ENCODE measurements around the gene TRAPPC13.

Gene TRAPPC13

DNA sequence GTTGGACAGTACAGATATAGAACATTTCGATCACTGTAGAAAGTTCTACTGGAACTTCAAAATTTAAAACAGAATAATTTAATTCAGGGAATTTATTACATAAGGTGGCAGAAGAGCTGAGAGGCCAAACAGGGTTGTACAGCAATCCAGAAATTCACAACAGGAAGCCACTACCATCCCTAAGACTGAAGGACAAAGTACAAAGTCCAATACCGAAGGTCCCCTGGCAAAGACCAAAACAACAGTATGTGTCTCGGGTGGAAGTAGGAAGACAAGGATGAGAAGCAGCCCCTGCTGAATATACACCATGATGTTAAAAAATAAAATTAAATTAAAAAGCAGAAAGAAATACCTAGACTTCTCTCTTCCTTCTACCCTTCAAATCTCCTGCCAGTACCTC, 77.2 kb downstream of the TRAPPC13 start:
- Histone ChIP-seq H3K4me3 (ENCODE audit: insufficient read depth in 1 of 2, low read depth in 1 of 2, low read length in 2 of 2) (no peak overlapping the region), H3K9me3 (ENCODE audit: control insufficient read depth, low read length) (no peaks in the 10 kb centered on the region), H4K8ac (ENCODE audit: low read length) (no peak overlapping the region), H2AFZ (ENCODE audit: low read depth, low read length) (no peak overlapping the region), H3K18ac (ENCODE audit: low read depth in 1 of 2, low read length in 2 of 2) (no peak overlapping the region), H2BK120ac (ENCODE audit: low read depth, low read length) (no peak overlapping the region), H3K27ac (ENCODE audit: low read length, poor library complexity, severe bottlenecking) (no peak overlapping the region), H3K36me3 (ENCODE audit: control insufficient read depth in 1 of 2, insufficient read depth in 2 of 2, low read depth in 1 of 2, low read length in 2 of 2) (peaks cover 0 to 50% of the 10 kb centered on the region in 2 experiments), H2BK15ac (ENCODE audit: low read depth, poor library complexity, severe bottlenecking) (no peak overlapping the region), H2BK12ac (ENCODE audit: low read length in 2 of 2) (no peak overlapping the region), H3K4ac (ENCODE audit: low read depth in 1 of 2, low read length in 2 of 2) (no peak overlapping the region), H3K4me2 (ENCODE audit: low read length, poor library complexity, severe bottlenecking) (no peak overlapping the region), H3K27me3 (ENCODE audit: control insufficient read depth in 1 of 2, insufficient read depth in 1 of 2, low read length in 2 of 2) (no peaks in the 10 kb centered on the region), H4K91ac (ENCODE audit: low read length) (no peak overlapping the region), H3K9ac (ENCODE audit: low read length) (no peak overlapping the region), H2AK5ac (ENCODE audit: low read length, severe bottlenecking) (no peak overlapping the region), H3K4me1 (ENCODE audit: control insufficient read depth, insufficient read depth, low read depth, low read length) (no peaks in the 10 kb centered on the region), H3K23ac (ENCODE audit: low read length in 2 of 2) (no peak overlapping the region), H3K14ac (ENCODE audit: low read length in 2 of 2) (no peak overlapping the region), H3K79me1 (replicated peaks; ENCODE audit: low read length, poor library complexity, severe bottlenecking) (peaks cover 2% of the 10 kb centered on the region), H2BK5ac (ENCODE audit: low read depth, low read length, poor library complexity, severe bottlenecking) (no peak overlapping the region)
- DNase-seq, result no peak
- no CpG with 5 or more reads among the region's 3 CpGs for WGBS

GRCh38 chr5:65704621-65705239, 79.9 kb downstream of the TRAPPC13 start:
- Histone ChIP-seq H3K27me3 (ENCODE audit: control insufficient read depth in 1 of 2, insufficient read depth in 1 of 2, low read length in 2 of 2) (no peaks in the 10 kb centered on the region), H4K91ac (ENCODE audit: low read length) (no peak overlapping the region)
- WGBS, result 66% methylated on average over 2 of the region's 2 CpGs

DNA sequence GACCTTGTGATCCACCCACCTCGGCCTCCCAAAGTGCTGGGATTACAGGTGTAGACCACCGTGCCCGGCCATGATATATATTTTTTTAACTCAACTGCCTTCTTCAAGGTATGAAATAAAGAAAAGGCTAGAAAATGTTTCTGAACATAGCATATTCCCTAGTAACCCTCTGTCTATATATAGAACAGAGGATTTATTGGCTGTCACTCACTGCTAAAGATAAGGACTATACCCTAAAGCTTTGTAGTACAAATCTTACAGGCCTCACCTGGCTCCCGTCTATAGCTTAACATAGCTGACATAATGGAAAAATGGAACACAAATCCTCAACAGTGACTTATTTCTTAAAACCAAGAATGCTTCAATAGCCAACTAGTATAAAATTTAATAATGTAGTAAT, 82.8 kb downstream of the TRAPPC13 start:
- Histone ChIP-seq H4K8ac (ENCODE audit: low read length) (no peak overlapping the region), H3K36me3 (ENCODE audit: control insufficient read depth in 1 of 2, insufficient read depth in 2 of 2, low read depth in 1 of 2, low read length in 2 of 2) (peaks cover 0 to 48% of the 10 kb centered on the region in 2 experiments)

More at GRCh38 chr5:65704621-65705239, 79.9 kb downstream of the TRAPPC13 start:
- Histone ChIP-seq H2AFZ (ENCODE audit: low read depth, low read length) (no peak overlapping the region), H2AK5ac (ENCODE audit: low read length, severe bottlenecking) (no peak overlapping the region), H3K18ac (ENCODE audit: low read depth in 1 of 2, low read length in 2 of 2) (no peak overlapping the region), H3K4me3 (ENCODE audit: insufficient read depth in 1 of 2, low read depth in 1 of 2, low read length in 2 of 2) (no peak overlapping the region), H2BK12ac (ENCODE audit: low read length in 2 of 2) (no peak overlapping the region), H3K14ac (ENCODE audit: low read length in 2 of 2) (no peak overlapping the region), H3K4me1 (ENCODE audit: control insufficient read depth, insufficient read depth, low read depth, low read length) (no peaks in the 10 kb centered on the region), H2BK5ac (ENCODE audit: low read depth, low read length, poor library complexity, severe bottlenecking) (no peak overlapping the region), H4K8ac (ENCODE audit: low read length) (no peak overlapping the region), H2BK120ac (ENCODE audit: low read depth, low read length) (no peak overlapping the region), H3K9me3 (ENCODE audit: control insufficient read depth, low read length) (no peaks in the 10 kb centered on the region), H3K23ac (ENCODE audit: low read length in 2 of 2) (no peak overlapping the region), H2BK15ac (ENCODE audit: low read depth, poor library complexity, severe bottlenecking) (no peak overlapping the region), H3K27ac (ENCODE audit: low read length, poor library complexity, severe bottlenecking) (no peak overlapping the region), H3K36me3 (ENCODE audit: control insufficient read depth in 1 of 2, insufficient read depth in 2 of 2, low read depth in 1 of 2, low read length in 2 of 2) (peaks cover 0 to 44% of the 10 kb centered on the region in 2 experiments), H3K4me2 (ENCODE audit: low read length, poor library complexity, severe bottlenecking) (no peak overlapping the region), H3K4ac (ENCODE audit: low read depth in 1 of 2, low read length in 2 of 2) (no peak overlapping the region), H3K79me1 (replicated peaks; ENCODE audit: low read length, poor library complexity, severe bottlenecking) (peaks cover 2% of the 10 kb centered on the region), H3K9ac (ENCODE audit: low read length) (no peak overlapping the region)
- no peak for DNase-seq

GRCh38 chr5:65708145-65708544, 83.3 kb downstream of the TRAPPC13 start:
- Histone ChIP-seq H4K8ac (ENCODE audit: low read length) (no peak overlapping the region), H2BK12ac (ENCODE audit: low read length in 2 of 2) (no peak overlapping the region), H3K4me3 (ENCODE audit: insufficient read depth in 1 of 2, low read depth in 1 of 2, low read length in 2 of 2) (no peak overlapping the region), H3K4me2 (ENCODE audit: low read length, poor library complexity, severe bottlenecking) (no peak overlapping the region), H3K79me1 (replicated peaks; ENCODE audit: low read length, poor library complexity, severe bottlenecking) (peaks cover under 1% of the 10 kb centered on the region), H2AK5ac (ENCODE audit: low read length, severe bottlenecking) (no peak overlapping the region), H3K18ac (ENCODE audit: low read depth in 1 of 2, low read length in 2 of 2) (no peak overlapping the region), H3K4ac (ENCODE audit: low read depth in 1 of 2, low read length in 2 of 2) (no peak overlapping the region), H4K91ac (ENCODE audit: low read length) (no peak overlapping the region), H2BK5ac (ENCODE audit: low read depth, low read length, poor library complexity, severe bottlenecking) (no peak overlapping the region), H2AFZ (ENCODE audit: low read depth, low read length) (no peak overlapping the region), H2BK120ac (ENCODE audit: low read depth, low read length) (no peak overlapping the region), H3K4me1 (ENCODE audit: control insufficient read depth, insufficient read depth, low read depth, low read length) (peaks cover 3% of the 10 kb centered on the region), H3K36me3 (ENCODE audit: control insufficient read depth in 1 of 2, insufficient read depth in 2 of 2, low read depth in 1 of 2, low read length in 2 of 2) (peaks cover 0 to 45% of the 10 kb centered on the region in 2 experiments), H3K9me3 (ENCODE audit: control insufficient read depth, low read length) (no peaks in the 10 kb centered on the region), H2BK15ac (ENCODE audit: low read depth, poor library complexity, severe bottlenecking) (no peak overlapping the region), H3K9ac (ENCODE audit: low read length) (no peak overlapping the region), H3K27me3 (ENCODE audit: control insufficient read depth in 1 of 2, insufficient read depth in 1 of 2, low read length in 2 of 2) (no peaks in the 10 kb centered on the region), H3K14ac (ENCODE audit: low read length in 2 of 2) (no peak overlapping the region), H3K27ac (ENCODE audit: low read length, poor library complexity, severe bottlenecking) (no peak overlapping the region), H3K23ac (ENCODE audit: low read length in 2 of 2) (no peak overlapping the region)
- no peak for DNase-seq
- WGBS, result 100% methylated on average over 3 of the region's 4 CpGs

More for the DNA sequence above, 82.8 kb downstream of the TRAPPC13 start:
- Histone ChIP-seq H2BK120ac (ENCODE audit: low read depth, low read length) (no peak overlapping the region), H3K18ac (ENCODE audit: low read depth in 1 of 2, low read length in 2 of 2) (no peak overlapping the region), H3K9ac (ENCODE audit: low read length) (no peak overlapping the region), H2AK5ac (ENCODE audit: low read length, severe bottlenecking) (no peak overlapping the region), H3K27ac (ENCODE audit: low read length, poor library complexity, severe bottlenecking) (no peak overlapping the region), H2BK12ac (ENCODE audit: low read length in 2 of 2) (no peak overlapping the region), H3K14ac (ENCODE audit: low read length in 2 of 2) (no peak overlapping the region), H3K23ac (ENCODE audit: low read length in 2 of 2) (no peak overlapping the region), H3K4me3 (ENCODE audit: insufficient read depth in 1 of 2, low read depth in 1 of 2, low read length in 2 of 2) (no peak overlapping the region), H2BK15ac (ENCODE audit: low read depth, poor library complexity, severe bottlenecking) (no peak overlapping the region), H2AFZ (ENCODE audit: low read depth, low read length) (no peak overlapping the region), H3K4me2 (ENCODE audit: low read length, poor library complexity, severe bottlenecking) (no peak overlapping the region), H3K4ac (ENCODE audit: low read depth in 1 of 2, low read length in 2 of 2) (no peak overlapping the region), H4K91ac (ENCODE audit: low read length) (no peak overlapping the region), H3K9me3 (ENCODE audit: control insufficient read depth, low read length) (no peaks in the 10 kb centered on the region), H3K27me3 (ENCODE audit: control insufficient read depth in 1 of 2, insufficient read depth in 1 of 2, low read length in 2 of 2) (no peaks in the 10 kb centered on the region), H3K79me1 (replicated peaks; ENCODE audit: low read length, poor library complexity, severe bottlenecking) (no peaks in the 10 kb centered on the region), H2BK5ac (ENCODE audit: low read depth, low read length, poor library complexity, severe bottlenecking) (no peak overlapping the region), H3K4me1 (ENCODE audit: control insufficient read depth, insufficient read depth, low read depth, low read length) (peaks cover 3% of the 10 kb centered on the region)
- DNase-seq, result no peak
- 90% methylated on average over 2 of the region's 4 CpGs for WGBS
